Fibroblast of lung (primary cell): ENCODE data around the gene RGP1. TPM values are rescaled to one million over a fixed set of nuclear protein-coding genes. Genes with fewer than 3 reads are reported as not detected.

ENCODE experiments used
- DNase-seq, 2 donors: peaks; one replicate each; pipeline versions ENCODE4 v3.0.0 to v3.0.0-alpha.2; 2010; ENCODE audit warnings: low read depth in 2 of 2
- H2AFZ ChIP-seq: 2 replicates; pipeline ENCODE4 v1.5.1; 2012; ENCODE audit warnings: low read length, control low read depth, inconsistent platforms
- H3K27ac ChIP-seq: 2 replicates; pipeline ENCODE4 v1.5.1; 2011; ENCODE audit warnings: low read length, control low read depth; ENCODE audit not compliant: insufficient read depth
- H3K27me3 ChIP-seq: 2 replicates; pipeline ENCODE4 v1.5.1; 2011; ENCODE audit warnings: mild to moderate bottlenecking, low read length; ENCODE audit not compliant: control insufficient read depth, insufficient read depth
- H3K36me3 ChIP-seq: 2 replicates; pipeline ENCODE4 v1.5.1; 2011; ENCODE audit warnings: low read length; ENCODE audit not compliant: control insufficient read depth, insufficient read depth
- H3K4me1 ChIP-seq: 2 replicates; pipeline ENCODE4 v1.5.1; 2011; ENCODE audit warnings: low read length; ENCODE audit not compliant: control insufficient read depth, insufficient read depth; ENCODE audit errors: extremely low read depth
- H3K4me2 ChIP-seq: 2 replicates; pipeline ENCODE4 v1.5.1; 2011; ENCODE audit warnings: low read length, control low read depth; ENCODE audit not compliant: insufficient read depth; ENCODE audit errors: extremely low read depth
- H3K4me3 ChIP-seq, 4 experiments: fragments of 200-600 bp in 1 of 4; sonication (generic) in 1 of 4; replicated peaks in 1 of 4; 2 replicates each; pipeline ENCODE4 v1.5.1; 2011 to 2016; ENCODE audit warnings: low read length in 4 of 4, low read depth in 3 of 4, mild to moderate bottlenecking in 3 of 4, control low read depth in 2 of 4, inconsistent platforms in 1 of 4, mixed read lengths in 1 of 4; ENCODE audit not compliant: insufficient read depth in 1 of 4; ENCODE audit errors: control extremely low read depth in 1 of 4
- H3K79me2 ChIP-seq: 2 replicates; pipeline ENCODE4 v1.5.1; 2012; ENCODE audit warnings: mild to moderate bottlenecking, low read length, inconsistent platforms; ENCODE audit not compliant: control insufficient read depth, insufficient read depth
- H3K9ac ChIP-seq: 2 replicates; pipeline ENCODE4 v1.5.1; 2011; ENCODE audit warnings: mild to moderate bottlenecking, low read length, control low read depth; ENCODE audit not compliant: insufficient read depth
- H3K9me3 ChIP-seq: 2 replicates; pipeline ENCODE4 v1.5.1; 2012; ENCODE audit warnings: low read depth, low read length; ENCODE audit not compliant: control insufficient read depth, insufficient read depth
- H4K20me1 ChIP-seq: 2 replicates; pipeline ENCODE4 v1.5.1; 2011; ENCODE audit warnings: low read length; ENCODE audit not compliant: control insufficient read depth, insufficient read depth; ENCODE audit errors: extremely low read depth
- EZH2 ChIP-seq: IDR thresholded peaks from 2 replicates; pipeline ENCODE4 v1.5.1; 2012; ENCODE audit warnings: low read length, control low read depth, mild to moderate bottlenecking; ENCODE audit errors: missing control alignments
- polyA plus RNA-seq, 2 donors: library from polyadenylated mRNA; depleted of rRNA in 1 of 2; stranded (reverse) in 1 of 2; unstranded in 1 of 2; fragments of >200 nt; gene quantifications; 2 replicates each; pipeline ENCODE4 v1.2.1, GENCODE V29; 2011 to 2012; ENCODE audit warnings: missing spikeins in 1 of 2
- total RNA-seq: library from RNA; depleted of rRNA; stranded (reverse); fragments of >200 nt; gene quantifications from 2 replicates; pipeline ENCODE4 v1.2.1, GENCODE V29; 2014
- TF ChIP-seq, protein P1 (sequence below), 2 donors: IDR thresholded peaks in 1 of 2; conservative IDR thresholded peaks in 1 of 2; 1 replicate in 1 of 2; 2 replicates in 1 of 2; pipeline ENCODE4 v1.5.1; 2011 to 2012; ENCODE audit warnings: low read length in 2 of 2, control low read depth in 1 of 2, inconsistent platforms in 1 of 2, low read depth in 1 of 2, mild to moderate bottlenecking in 1 of 2

The RGP1 gene
- total and polyA plus RNA-seq, 2 donors (not counting 1 experiment from before 2014, with no cell fraction given), result 14.9 to 17.4 TPM

DNA sequence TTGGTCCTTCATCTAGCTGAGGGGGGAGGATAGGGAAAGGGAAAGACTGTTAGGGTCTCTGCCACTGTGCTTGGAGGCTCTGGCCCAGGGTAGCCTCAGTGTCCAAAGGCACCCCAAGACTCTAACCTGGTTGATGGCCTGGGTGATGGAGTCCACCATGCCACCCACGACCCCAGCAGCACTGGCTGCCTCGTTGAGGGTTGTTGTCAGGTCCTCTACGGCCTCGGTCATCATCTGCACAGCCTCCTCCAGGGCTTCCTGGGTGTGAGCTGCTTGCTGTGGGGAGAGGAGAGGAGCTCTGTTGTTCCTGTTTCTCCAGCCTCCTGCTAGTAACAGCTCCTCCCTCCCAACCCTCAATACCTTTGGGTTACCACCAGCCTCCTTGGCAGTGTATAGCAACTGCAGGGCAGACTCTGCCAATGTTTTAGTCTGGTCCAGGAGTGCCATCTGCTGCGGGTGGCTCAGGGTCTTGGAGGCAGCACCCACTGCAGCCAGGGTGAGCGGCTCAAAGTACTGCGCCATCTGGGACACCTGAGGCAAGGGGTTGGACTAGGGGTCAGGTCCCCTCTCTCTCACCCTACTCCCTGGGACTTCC, 43.2 kb upstream of the RGP1 start:
- Histone ChIP-seq H3K4me3 (no peak overlapping the region), H3K36me3 (peaks cover 60% of the 10 kb centered on the region), H3K27me3 (no peaks in the 10 kb centered on the region), H3K27ac (no peak overlapping the region), H3K9ac (no peak overlapping the region), H3K79me2 (no peaks in the 10 kb centered on the region), H3K4me1 (no peaks in the 10 kb centered on the region), H3K9me3 (no peaks in the 10 kb centered on the region), H4K20me1 (no peaks in the 10 kb centered on the region), H3K4me2 (no peak overlapping the region), H2AFZ (no peak overlapping the region)
- no peak for DNase-seq
- TF ChIP-seq, protein P1, sequence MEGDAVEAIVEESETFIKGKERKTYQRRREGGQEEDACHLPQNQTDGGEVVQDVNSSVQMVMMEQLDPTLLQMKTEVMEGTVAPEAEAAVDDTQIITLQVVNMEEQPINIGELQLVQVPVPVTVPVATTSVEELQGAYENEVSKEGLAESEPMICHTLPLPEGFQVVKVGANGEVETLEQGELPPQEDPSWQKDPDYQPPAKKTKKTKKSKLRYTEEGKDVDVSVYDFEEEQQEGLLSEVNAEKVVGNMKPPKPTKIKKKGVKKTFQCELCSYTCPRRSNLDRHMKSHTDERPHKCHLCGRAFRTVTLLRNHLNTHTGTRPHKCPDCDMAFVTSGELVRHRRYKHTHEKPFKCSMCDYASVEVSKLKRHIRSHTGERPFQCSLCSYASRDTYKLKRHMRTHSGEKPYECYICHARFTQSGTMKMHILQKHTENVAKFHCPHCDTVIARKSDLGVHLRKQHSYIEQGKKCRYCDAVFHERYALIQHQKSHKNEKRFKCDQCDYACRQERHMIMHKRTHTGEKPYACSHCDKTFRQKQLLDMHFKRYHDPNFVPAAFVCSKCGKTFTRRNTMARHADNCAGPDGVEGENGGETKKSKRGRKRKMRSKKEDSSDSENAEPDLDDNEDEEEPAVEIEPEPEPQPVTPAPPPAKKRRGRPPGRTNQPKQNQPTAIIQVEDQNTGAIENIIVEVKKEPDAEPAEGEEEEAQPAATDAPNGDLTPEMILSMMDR (conservative IDR thresholded peaks at IDR 0.05 in 1 of 2, IDR thresholded peaks at IDR 0.05 in 1 of 2; ENCODE audit: low read depth in 1 of 2, low read length in 2 of 2), result no peak
- no peak for TF ChIP-seq EZH2

DNA sequence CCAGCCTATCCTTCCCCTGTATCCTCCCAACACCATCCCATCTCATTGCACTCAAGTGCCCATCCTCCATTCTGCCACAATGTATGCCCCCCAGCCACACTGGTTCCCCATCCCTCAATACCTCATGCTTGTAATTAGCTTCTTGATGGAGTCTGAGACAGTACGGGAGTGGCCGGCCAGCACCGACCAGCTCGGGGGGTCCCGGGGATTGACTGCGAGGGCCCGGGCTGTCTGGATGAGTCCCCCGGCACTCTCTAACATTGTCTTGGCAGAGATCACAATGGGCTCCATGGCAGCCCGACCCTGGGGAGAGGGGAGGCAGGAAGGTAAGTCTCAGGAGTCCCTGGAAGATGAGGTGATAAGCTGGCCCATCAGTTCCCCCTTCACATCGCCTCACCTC, 42.1 kb upstream of the RGP1 start:
- DNase-seq, result no peak
- Histone ChIP-seq H3K79me2 (no peaks in the 10 kb centered on the region), H3K36me3 (peaks cover 68% of the 10 kb centered on the region), H3K4me2 (no peak overlapping the region), H3K9me3 (no peaks in the 10 kb centered on the region), H3K27me3 (no peaks in the 10 kb centered on the region), H3K9ac (no peak overlapping the region), H3K4me1 (no peaks in the 10 kb centered on the region), H4K20me1 (no peaks in the 10 kb centered on the region), H3K4me3 (no peak overlapping the region), H2AFZ (no peak overlapping the region), H3K27ac (no peak overlapping the region)
- TF ChIP-seq, protein P1 (conservative IDR thresholded peaks at IDR 0.05 in 1 of 2, IDR thresholded peaks at IDR 0.05 in 1 of 2; ENCODE audit: low read depth in 1 of 2, low read length in 2 of 2), result no peak

DNA sequence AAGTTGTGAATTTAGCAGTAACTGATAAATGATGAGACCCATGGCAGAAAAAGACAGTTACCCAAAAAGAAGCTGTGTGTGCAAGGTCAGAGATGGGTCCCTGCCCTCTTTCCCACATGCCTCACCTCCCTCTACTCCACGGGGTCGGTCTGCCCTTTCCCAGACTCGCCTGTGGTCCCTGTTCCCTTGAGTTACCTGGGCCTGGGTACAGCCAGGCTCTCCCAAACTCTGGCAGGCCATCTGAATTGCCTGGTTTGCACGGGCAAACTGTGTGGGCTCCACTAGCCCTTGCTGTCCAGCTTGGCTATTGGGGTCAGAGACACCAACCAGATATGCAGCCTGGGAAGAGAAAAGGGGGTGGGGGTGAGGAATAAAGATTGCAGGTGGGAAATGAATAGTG, 40.9 kb upstream of the RGP1 start:
- Histone ChIP-seq H3K4me2 (no peak overlapping the region), H3K79me2 (no peaks in the 10 kb centered on the region), H2AFZ (no peak overlapping the region), H3K36me3 (peaks cover 71% of the 10 kb centered on the region), H3K27ac (no peak overlapping the region), H3K4me1 (no peaks in the 10 kb centered on the region), H3K27me3 (no peaks in the 10 kb centered on the region), H3K4me3 (no peak overlapping the region), H4K20me1 (no peaks in the 10 kb centered on the region), H3K9me3 (no peaks in the 10 kb centered on the region), H3K9ac (no peak overlapping the region)
- no peak for DNase-seq
- TF ChIP-seq EZH2, result no peak
- TF ChIP-seq, protein P1 (conservative IDR thresholded peaks at IDR 0.05 in 1 of 2, IDR thresholded peaks at IDR 0.05 in 1 of 2; ENCODE audit: low read depth in 1 of 2, low read length in 2 of 2), result no peak
